Neural cell (in vitro differentiated cells): Measurements from ENCODE around the gene AARS1. TPM values are rescaled to one million over a fixed set of nuclear protein-coding genes. Genes with fewer than 3 reads are reported as not detected.

Experiments used
- H2AFZ ChIP-seq: fragments of 200-600, 300-800 bp; sonication (generic), shearing (Covaris generic); 2 replicates; pipeline ENCODE4 v1.6.0; 2014; ENCODE audit warnings: low read depth, mild to moderate bottlenecking, antibody characterized with exemption, low read length, moderate library complexity
- H3F3A ChIP-seq: fragments of 200-600 bp; shearing (Covaris generic); 2 replicates; pipeline ENCODE4 v1.6.1; 2016; ENCODE audit warnings: mild to moderate bottlenecking, moderate library complexity, mixed read lengths, antibody characterized with exemption, low read length; ENCODE audit not compliant: insufficient read depth, poor library complexity, severe bottlenecking
- H3K27ac ChIP-seq: fragments of 200-600, 300-800 bp; sonication (generic), shearing (Covaris generic); 2 replicates; pipeline ENCODE4 v1.5.1; 2014; ENCODE audit warnings: mild to moderate bottlenecking, low read length, moderate library complexity
- H3K27me3 ChIP-seq: fragments of 300-800, 200-600 bp; sonication (generic), shearing (Covaris generic); 2 replicates; pipeline ENCODE4 v1.6.0; 2014; ENCODE audit warnings: mild to moderate bottlenecking, low read depth, low read length, moderate library complexity; ENCODE audit not compliant: insufficient read depth
- H3K36me3 ChIP-seq: fragments of 300-800, 200-600 bp; sonication (generic), shearing (Covaris generic); 2 replicates; pipeline ENCODE4 v1.5.1; 2014; ENCODE audit warnings: mild to moderate bottlenecking, antibody characterized with exemption, low read length, moderate library complexity; ENCODE audit not compliant: insufficient read depth
- H3K4me2 ChIP-seq: fragments of 300-800, 200-600 bp; sonication (generic), shearing (Covaris generic); 2 replicates; pipeline ENCODE4 v1.6.0; 2014; ENCODE audit warnings: mild to moderate bottlenecking, low read length
- H3K4me3 ChIP-seq: fragments of 300-800, 200-600 bp; sonication (generic), shearing (Covaris generic); 2 replicates; pipeline ENCODE4 v1.5.1; 2014; ENCODE audit warnings: mild to moderate bottlenecking, low read length, moderate library complexity
- H3K79me2 ChIP-seq: fragments of 200-600 bp; shearing (Covaris generic); replicated peaks from 2 replicates; pipeline ENCODE4 v1.6.0; 2014; ENCODE audit warnings: mild to moderate bottlenecking, low read length, moderate library complexity; ENCODE audit not compliant: insufficient read depth
- H3K9ac ChIP-seq: fragments of 300-800, 200-600 bp; sonication (generic), shearing (Covaris generic); 2 replicates; pipeline ENCODE4 v1.6.1; 2016; ENCODE audit warnings: mild to moderate bottlenecking, low read length, mixed read lengths
- H3K9me2 ChIP-seq: fragments of 200-600 bp; shearing (Covaris generic); 2 replicates; pipeline ENCODE4 v1.6.1; 2016; ENCODE audit warnings: mild to moderate bottlenecking, low read length, mixed read lengths; ENCODE audit not compliant: insufficient read depth
- H3K9me3 ChIP-seq: fragments of 200-600, 300-800 bp; sonication (generic), shearing (Covaris generic); 2 replicates; pipeline ENCODE4 v1.6.1; 2016; ENCODE audit warnings: mild to moderate bottlenecking, mixed run types, low read length, moderate library complexity, mixed read lengths
- H4K20me1 ChIP-seq: fragments of 200-600 bp; shearing (Covaris generic); 2 replicates; pipeline ENCODE4 v1.6.1; 2016; ENCODE audit warnings: mild to moderate bottlenecking, mixed run types; ENCODE audit not compliant: insufficient read depth
- EP300 ChIP-seq: fragments of 450-650 bp; conservative IDR thresholded peaks from 2 replicates; pipeline ENCODE4 v1.6.1; 2014; ENCODE audit warnings: antibody characterized with exemption, mild to moderate bottlenecking, moderate library complexity; ENCODE audit not compliant: poor library complexity, severe bottlenecking
- EZH2 ChIP-seq: fragments of 200-600, 300-800 bp; shearing (Covaris generic), sonication (generic); IDR thresholded peaks from 2 replicates; pipeline ENCODE4 v1.6.1; 2014; ENCODE audit warnings: antibody characterized with exemption, low read length, borderline replicate concordance, mild to moderate bottlenecking; ENCODE audit not compliant: insufficient read depth, poor library complexity, severe bottlenecking
- MXI1 ChIP-seq: fragments of 450-650 bp; conservative IDR thresholded peaks from 2 replicates; pipeline ENCODE4 v1.6.1; 2014; ENCODE audit warnings: antibody characterized with exemption, mild to moderate bottlenecking; ENCODE audit not compliant: poor library complexity, severe bottlenecking
- POLR2AphosphoS5 ChIP-seq: IDR thresholded peaks from 2 replicates; pipeline ENCODE4 v1.6.1; 2012
- RAD21 ChIP-seq: fragments of 450-650 bp; conservative IDR thresholded peaks from 2 replicates; pipeline ENCODE4 v1.6.1; 2014; ENCODE audit warnings: antibody characterized with exemption, mild to moderate bottlenecking, moderate library complexity
- SMC3 ChIP-seq: fragments of 450-650 bp; conservative IDR thresholded peaks from 2 replicates; pipeline ENCODE4 v1.6.1; 2014; ENCODE audit warnings: antibody characterized with exemption, mild to moderate bottlenecking, moderate library complexity; ENCODE audit not compliant: poor library complexity
- TAF1 ChIP-seq: IDR thresholded peaks from 2 replicates; pipeline ENCODE4 v1.6.1; 2012; ENCODE audit warnings: low read depth
- polyA plus RNA-seq: library from polyadenylated mRNA; depleted of rRNA; stranded (reverse); fragments of >200 nt; gene quantifications from 2 replicates; pipeline ENCODE4 v1.2.3, GENCODE V29; 2014
- TF ChIP-seq, protein P1 (sequence below): fragments of 450-650 bp; IDR thresholded peaks from 2 replicates; pipeline ENCODE4 v1.5.1; 2014; ENCODE audit warnings: antibody characterized with exemption, mild to moderate bottlenecking, moderate library complexity; ENCODE audit not compliant: poor library complexity, severe bottlenecking
- TF ChIP-seq, protein P2 (sequence below): IDR thresholded peaks from 2 replicates; pipeline ENCODE4 v1.6.1; 2012; ENCODE audit warnings: borderline replicate concordance

AARS1 gene
- polyA plus RNA-seq, 1 donor from 2014 or later = 33.7 TPM

DNA sequence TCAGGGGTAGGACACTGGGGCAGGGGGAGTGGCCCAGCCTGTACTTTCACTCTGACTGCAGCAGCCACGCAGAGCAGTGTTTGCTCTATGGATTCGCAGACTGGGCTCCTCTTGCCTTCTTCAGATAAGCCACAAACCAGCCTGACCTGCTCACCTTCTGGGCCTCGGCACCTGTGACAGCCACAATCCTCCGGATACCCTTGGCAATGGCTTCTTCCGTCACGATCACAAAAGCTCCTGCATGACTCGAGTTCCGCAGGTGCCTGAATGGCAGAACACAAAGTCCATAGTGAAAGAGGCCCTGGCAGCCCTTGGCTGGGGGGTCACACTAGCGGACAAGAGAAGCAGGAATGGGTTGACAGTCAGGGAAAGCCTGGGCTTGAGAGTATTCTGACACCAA lies 33.7 kb downstream of the AARS1 start:
- no peak overlapping the region for H3K4me3 ChIP-seq
- no peaks in the 10 kb centered on the region for H3K36me3 ChIP-seq
- H3K9me3 ChIP-seq = no peaks in the 10 kb centered on the region
- H3K9ac ChIP-seq = no peak overlapping the region
- H3K27ac ChIP-seq = no peak overlapping the region
- no peaks in the 10 kb centered on the region for H3K9me2 ChIP-seq
- H3K79me2 ChIP-seq = no peaks in the 10 kb centered on the region
- no peak overlapping the region for H2AFZ ChIP-seq
- no peak overlapping the region for H3K4me2 ChIP-seq
- H3F3A ChIP-seq = peaks cover 4% of the 10 kb centered on the region
- TF ChIP-seq EP300 (no peak), MXI1 (no peak), RAD21 (no peak), SMC3 (no peak), EZH2 (no peak), TAF1 (no peak), POLR2AphosphoS5 (no peak)
- TF ChIP-seq, protein P1, sequence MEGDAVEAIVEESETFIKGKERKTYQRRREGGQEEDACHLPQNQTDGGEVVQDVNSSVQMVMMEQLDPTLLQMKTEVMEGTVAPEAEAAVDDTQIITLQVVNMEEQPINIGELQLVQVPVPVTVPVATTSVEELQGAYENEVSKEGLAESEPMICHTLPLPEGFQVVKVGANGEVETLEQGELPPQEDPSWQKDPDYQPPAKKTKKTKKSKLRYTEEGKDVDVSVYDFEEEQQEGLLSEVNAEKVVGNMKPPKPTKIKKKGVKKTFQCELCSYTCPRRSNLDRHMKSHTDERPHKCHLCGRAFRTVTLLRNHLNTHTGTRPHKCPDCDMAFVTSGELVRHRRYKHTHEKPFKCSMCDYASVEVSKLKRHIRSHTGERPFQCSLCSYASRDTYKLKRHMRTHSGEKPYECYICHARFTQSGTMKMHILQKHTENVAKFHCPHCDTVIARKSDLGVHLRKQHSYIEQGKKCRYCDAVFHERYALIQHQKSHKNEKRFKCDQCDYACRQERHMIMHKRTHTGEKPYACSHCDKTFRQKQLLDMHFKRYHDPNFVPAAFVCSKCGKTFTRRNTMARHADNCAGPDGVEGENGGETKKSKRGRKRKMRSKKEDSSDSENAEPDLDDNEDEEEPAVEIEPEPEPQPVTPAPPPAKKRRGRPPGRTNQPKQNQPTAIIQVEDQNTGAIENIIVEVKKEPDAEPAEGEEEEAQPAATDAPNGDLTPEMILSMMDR = no peak
- TF ChIP-seq, protein P2, sequence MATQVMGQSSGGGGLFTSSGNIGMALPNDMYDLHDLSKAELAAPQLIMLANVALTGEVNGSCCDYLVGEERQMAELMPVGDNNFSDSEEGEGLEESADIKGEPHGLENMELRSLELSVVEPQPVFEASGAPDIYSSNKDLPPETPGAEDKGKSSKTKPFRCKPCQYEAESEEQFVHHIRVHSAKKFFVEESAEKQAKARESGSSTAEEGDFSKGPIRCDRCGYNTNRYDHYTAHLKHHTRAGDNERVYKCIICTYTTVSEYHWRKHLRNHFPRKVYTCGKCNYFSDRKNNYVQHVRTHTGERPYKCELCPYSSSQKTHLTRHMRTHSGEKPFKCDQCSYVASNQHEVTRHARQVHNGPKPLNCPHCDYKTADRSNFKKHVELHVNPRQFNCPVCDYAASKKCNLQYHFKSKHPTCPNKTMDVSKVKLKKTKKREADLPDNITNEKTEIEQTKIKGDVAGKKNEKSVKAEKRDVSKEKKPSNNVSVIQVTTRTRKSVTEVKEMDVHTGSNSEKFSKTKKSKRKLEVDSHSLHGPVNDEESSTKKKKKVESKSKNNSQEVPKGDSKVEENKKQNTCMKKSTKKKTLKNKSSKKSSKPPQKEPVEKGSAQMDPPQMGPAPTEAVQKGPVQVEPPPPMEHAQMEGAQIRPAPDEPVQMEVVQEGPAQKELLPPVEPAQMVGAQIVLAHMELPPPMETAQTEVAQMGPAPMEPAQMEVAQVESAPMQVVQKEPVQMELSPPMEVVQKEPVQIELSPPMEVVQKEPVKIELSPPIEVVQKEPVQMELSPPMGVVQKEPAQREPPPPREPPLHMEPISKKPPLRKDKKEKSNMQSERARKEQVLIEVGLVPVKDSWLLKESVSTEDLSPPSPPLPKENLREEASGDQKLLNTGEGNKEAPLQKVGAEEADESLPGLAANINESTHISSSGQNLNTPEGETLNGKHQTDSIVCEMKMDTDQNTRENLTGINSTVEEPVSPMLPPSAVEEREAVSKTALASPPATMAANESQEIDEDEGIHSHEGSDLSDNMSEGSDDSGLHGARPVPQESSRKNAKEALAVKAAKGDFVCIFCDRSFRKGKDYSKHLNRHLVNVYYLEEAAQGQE = no peak
- no peaks in the 10 kb centered on the region for H4K20me1 ChIP-seq
- no peaks in the 10 kb centered on the region for H3K27me3 ChIP-seq

DNA sequence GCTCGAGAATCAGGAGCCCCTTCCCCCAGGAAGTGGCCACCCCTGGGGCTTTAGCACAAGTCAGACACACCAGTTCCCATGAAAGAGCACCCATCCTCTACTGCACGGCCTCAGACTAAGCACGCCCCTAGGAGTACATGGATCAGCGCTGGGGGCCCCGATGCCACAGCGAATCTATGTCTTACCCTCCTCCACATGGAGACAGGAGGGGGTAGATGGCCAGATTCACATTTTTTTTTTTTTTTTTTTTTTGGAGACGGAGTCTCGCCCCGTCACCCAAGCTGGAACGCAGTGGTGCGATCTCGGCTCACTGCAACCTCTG lies 34.4 kb downstream of the AARS1 start:
- TF ChIP-seq EP300 (no peak), TAF1 (no peak), SMC3 (no peak), MXI1 (no peak), RAD21 (no peak), EZH2 (no peak), POLR2AphosphoS5 (no peak)
- TF ChIP-seq, protein P1 = no peak
- TF ChIP-seq, protein P2 = no peak
- H3K9me2 ChIP-seq = no peaks in the 10 kb centered on the region
- H3K79me2 ChIP-seq = peaks cover 3% of the 10 kb centered on the region
- no peak overlapping the region for H3K27ac ChIP-seq
- no peaks in the 10 kb centered on the region for H3K27me3 ChIP-seq
- H3K4me2 ChIP-seq = no peak overlapping the region
- peaks cover 4% of the 10 kb centered on the region for H3F3A ChIP-seq
- no peak overlapping the region for H2AFZ ChIP-seq
- H3K9me3 ChIP-seq = no peaks in the 10 kb centered on the region
- H3K36me3 ChIP-seq = no peaks in the 10 kb centered on the region
- no peaks in the 10 kb centered on the region for H4K20me1 ChIP-seq
- no peak overlapping the region for H3K4me3 ChIP-seq
- H3K9ac ChIP-seq = no peak overlapping the region
